IMR-90 (cell line): ENCODE measurements around the gene FIBIN. TPM values are rescaled to one million over a fixed set of nuclear protein-coding genes. Genes with fewer than 3 reads are reported as not detected.

ENCODE experiments used
- ATAC-seq: fragments of 200-7000 bp; cut with Tn5 transposase; 2 replicates; pipeline ENCODE4 v1.9.1; 2020; ENCODE audit warnings: low read depth, mild to moderate bottlenecking, moderate library complexity
- BruUV-seq: library from RNA; stranded (reverse); fragments of 400-500 nt; replicated peaks from 2 replicates; lab custom pipeline; 2021; lab: Mats Ljungman, UMichigan
- CTCF ChIA-PET: fragments of 300-600 bp; formaldehyde crosslinking; extraction: SDS; loops from one replicate; lab custom pipeline; 2021; ENCODE audit warnings: antibody characterized with exemption; lab: Yijun Ruan, JAX
- POLR2A ChIA-PET: fragments of 300-600 bp; sonication (Branson Sonifier 250); formaldehyde crosslinking; loops from one replicate; lab custom pipeline; 2022; ENCODE audit warnings: antibody characterized with exemption; ENCODE audit not compliant: unreplicated experiment; lab: Charles Lee
- DNase-seq: peaks from one replicate; pipeline ENCODE4 v3.0.0; 2013
- H2AFZ ChIP-seq: replicated peaks from 2 replicates; pipeline ENCODE3; 2013; ENCODE audit warnings: low read length, mild to moderate bottlenecking; ENCODE audit not compliant: poor library complexity
- H2AK5ac ChIP-seq: 2 replicates; pipeline ENCODE4 v1.6.1; 2013; ENCODE audit warnings: low read depth, low read length, inconsistent platforms
- H2AK9ac ChIP-seq: replicated peaks from 2 replicates; pipeline ENCODE3; 2013; ENCODE audit warnings: mild to moderate bottlenecking, low read depth, low read length, moderate library complexity; ENCODE audit not compliant: poor library complexity
- H2BK120ac ChIP-seq: 2 replicates; pipeline ENCODE4 v1.6.1; 2013; ENCODE audit warnings: low read depth, low read length, inconsistent platforms
- H2BK15ac ChIP-seq: 3 replicates; pipeline ENCODE4 v1.6.1; 2013; ENCODE audit warnings: low read depth, low read length, inconsistent platforms
- H2BK20ac ChIP-seq: 2 replicates; pipeline ENCODE4 v1.6.1; 2013; ENCODE audit warnings: low read depth, mild to moderate bottlenecking, inconsistent platforms, low read length, moderate library complexity
- H2BK5ac ChIP-seq: 2 replicates; pipeline ENCODE4 v1.6.1; 2013; ENCODE audit warnings: mild to moderate bottlenecking, low read depth, low read length, inconsistent platforms; ENCODE audit not compliant: poor library complexity, severe bottlenecking
- H3K14ac ChIP-seq: replicated peaks from 2 replicates; pipeline ENCODE4 v1.6.1; 2013; ENCODE audit warnings: low read depth, low read length, inconsistent platforms
- H3K18ac ChIP-seq: 2 replicates; pipeline ENCODE4 v1.6.1; 2013; ENCODE audit warnings: low read depth, low read length, control low read depth
- H3K23ac ChIP-seq: 2 replicates; pipeline ENCODE4 v1.6.1; 2013; ENCODE audit warnings: low read depth, low read length, inconsistent platforms
- H3K27ac ChIP-seq: 2 replicates; pipeline ENCODE4 v1.5.1; 2013; ENCODE audit warnings: mild to moderate bottlenecking, control low read depth, low read length; ENCODE audit not compliant: insufficient read depth
- H3K27me3 ChIP-seq: 2 replicates; pipeline ENCODE4 v1.6.1; 2013; ENCODE audit warnings: low read length; ENCODE audit not compliant: control insufficient read depth, insufficient read depth
- H3K36me3 ChIP-seq: 2 replicates; pipeline ENCODE4 v1.6.1; 2013; ENCODE audit warnings: low read length, mixed read lengths; ENCODE audit not compliant: control insufficient read depth, insufficient read depth
- H3K4ac ChIP-seq: 2 replicates; pipeline ENCODE4 v1.6.1; 2013; ENCODE audit warnings: low read depth, low read length, inconsistent platforms
- H3K4me1 ChIP-seq: 2 replicates; pipeline ENCODE4 v1.6.1; 2013; ENCODE audit warnings: low read length, mixed read lengths; ENCODE audit not compliant: control insufficient read depth, insufficient read depth
- H3K4me2 ChIP-seq: 2 replicates; pipeline ENCODE4 v1.6.1; 2013; ENCODE audit warnings: low read depth, mild to moderate bottlenecking, control low read depth, low read length, moderate library complexity
- H3K4me3 ChIP-seq: 2 replicates; pipeline ENCODE4 v1.5.1; 2013; ENCODE audit warnings: low read depth, mild to moderate bottlenecking, control low read depth, low read length, moderate library complexity; ENCODE audit not compliant: insufficient read depth
- H3K56ac ChIP-seq: 2 replicates; pipeline ENCODE4 v1.6.1; 2013; ENCODE audit warnings: low read length, inconsistent platforms; ENCODE audit not compliant: insufficient read depth; ENCODE audit errors: extremely low read depth
- H3K79me1 ChIP-seq, 2 experiments: 2 replicates each; pipeline ENCODE4 v1.6.1; 2013; ENCODE audit warnings: low read length in 2 of 2, inconsistent platforms in 1 of 2, low read depth in 1 of 2
- H3K9ac ChIP-seq: 2 replicates; pipeline ENCODE4 v1.6.1; 2013; ENCODE audit warnings: low read depth, low read length, control low read depth
- H3K9me1 ChIP-seq: 2 replicates; pipeline ENCODE4 v1.6.1; 2013; ENCODE audit warnings: low read length, inconsistent platforms; ENCODE audit not compliant: insufficient read depth
- H3K9me3 ChIP-seq: 2 replicates; pipeline ENCODE4 v1.6.1; 2013; ENCODE audit warnings: low read length; ENCODE audit not compliant: control insufficient read depth, insufficient read depth
- H4K20me1 ChIP-seq: 2 replicates; pipeline ENCODE4 v1.6.1; 2013; ENCODE audit warnings: low read length, inconsistent platforms; ENCODE audit not compliant: insufficient read depth
- H4K5ac ChIP-seq: 2 replicates; pipeline ENCODE4 v1.6.1; 2013; ENCODE audit warnings: mild to moderate bottlenecking, low read depth, low read length, control low read depth
- H4K8ac ChIP-seq, 2 experiments: 2 replicates each; pipeline ENCODE4 v1.6.1; 2013; ENCODE audit warnings: low read depth in 2 of 2, low read length in 2 of 2, control low read depth in 1 of 2, inconsistent platforms in 1 of 2
- H4K91ac ChIP-seq: 2 replicates; pipeline ENCODE4 v1.6.1; 2013; ENCODE audit warnings: low read depth, low read length, inconsistent platforms; ENCODE audit not compliant: insufficient read depth
- CHD1 ChIP-seq: IDR thresholded peaks from 2 replicates; pipeline ENCODE4 v1.6.1; 2012; ENCODE audit warnings: low read depth, low read length, improper control_type of control experiment
- FOS ChIP-seq: fragments of 150-350 bp; IDR thresholded peaks from 2 replicates; pipeline ENCODE4 v1.6.1; 2016; ENCODE audit warnings: low read depth, low read length
- MAFK ChIP-seq: IDR thresholded peaks from 2 replicates; pipeline ENCODE4 v1.6.1; 2012; ENCODE audit warnings: low read depth, low read length, improper control_type of control experiment
- MAZ ChIP-seq: IDR thresholded peaks from 2 replicates; pipeline ENCODE4 v1.6.1; 2012; ENCODE audit warnings: low read depth, mild to moderate bottlenecking, low read length, improper control_type of control experiment, moderate library complexity, borderline replicate concordance
- MXI1 ChIP-seq: IDR thresholded peaks from 2 replicates; pipeline ENCODE4 v1.6.1; 2012; ENCODE audit warnings: low read depth, mild to moderate bottlenecking, low read length, moderate library complexity, borderline replicate concordance
- NFE2L2 ChIP-seq: fragments of 150-350 bp; IDR thresholded peaks from 2 replicates; pipeline ENCODE4 v1.6.1; 2016; ENCODE audit warnings: low read depth, mild to moderate bottlenecking, low read length
- RAD21 ChIP-seq: IDR thresholded peaks from 2 replicates; pipeline ENCODE4 v1.6.1; 2012; ENCODE audit warnings: low read length, improper control_type of control experiment
- RFX5 ChIP-seq: IDR thresholded peaks from 2 replicates; pipeline ENCODE4 v1.8.0; 2012; ENCODE audit warnings: low read depth, mild to moderate bottlenecking, low read length, moderate library complexity
- SMC3 ChIP-seq: fragments of 150-350 bp; IDR thresholded peaks from 2 replicates; pipeline ENCODE4 v1.6.1; 2016; ENCODE audit warnings: low read depth, mild to moderate bottlenecking, antibody characterized with exemption, low read length, moderate library complexity
- WGBS, 2 experiments: methylation state at CpG; one replicate each; pipeline versions ENCODE4 v1.1.5 to v1.1.7; 2013; ENCODE audit warnings: missing lambda C conversion rate in 2 of 2; ENCODE audit not compliant: insufficient read length in 1 of 2; ENCODE audit errors: extremely low coverage in 2 of 2; 5-methylcytosine and 5-hydroxymethylcytosine counted together
- dilution Hi-C: fragments of 300-500 bp; cut with HindIII; formaldehyde crosslinking; loops from one replicate; pipeline ENCODE4 v1.14.3; 2018; ENCODE audit warnings: low sequenced_read_pairs; ENCODE audit not compliant: unreplicated experiment
- in situ Hi-C: fragments of 300-500 bp; cut with MboI; formaldehyde crosslinking; loops from 3 replicates; pipeline ENCODE4 v1.14.3; 2019; ENCODE audit warnings: low sequenced_read_pairs, inconsistent platforms, mixed read lengths
- intact Hi-C: fragments of 100-400 bp; cut with micrococcal nuclease; formaldehyde crosslinking; loops from 2 replicates; pipeline ENCODE4 v1.10.0; 2022
- polyA plus RNA-seq, 3 experiments: library from polyadenylated mRNA; depleted of rRNA; stranded (reverse); fragments of >200 nt; gene quantifications; 2 replicates each; pipeline ENCODE4 v1.2.3, GENCODE V29; 2012; ENCODE audit warnings: low replicate concordance in 1 of 3
- total RNA-seq: library from RNA; depleted of rRNA; stranded (reverse); fragments of >200 nt; gene quantifications from 2 replicates; pipeline ENCODE4 v1.2.3, GENCODE V29; 2012
- TF ChIP-seq, protein P1 (sequence below): conservative IDR thresholded peaks from 2 replicates; pipeline ENCODE4 v1.5.1; 2012; ENCODE audit warnings: mild to moderate bottlenecking, low read depth, low read length, improper control_type of control experiment
- TF ChIP-seq, protein P2 (sequence below): fragments of 150-350 bp; IDR thresholded peaks from 2 replicates; pipeline ENCODE4 v1.6.1; 2017; ENCODE audit warnings: mild to moderate bottlenecking, antibody characterized with exemption, low read length, low read depth

Gene FIBIN
- total and polyA plus RNA-seq, 2 of the 4 experiments (the other 2 are of a cell fraction) = 5.7 to 6.1 TPM

DNA sequence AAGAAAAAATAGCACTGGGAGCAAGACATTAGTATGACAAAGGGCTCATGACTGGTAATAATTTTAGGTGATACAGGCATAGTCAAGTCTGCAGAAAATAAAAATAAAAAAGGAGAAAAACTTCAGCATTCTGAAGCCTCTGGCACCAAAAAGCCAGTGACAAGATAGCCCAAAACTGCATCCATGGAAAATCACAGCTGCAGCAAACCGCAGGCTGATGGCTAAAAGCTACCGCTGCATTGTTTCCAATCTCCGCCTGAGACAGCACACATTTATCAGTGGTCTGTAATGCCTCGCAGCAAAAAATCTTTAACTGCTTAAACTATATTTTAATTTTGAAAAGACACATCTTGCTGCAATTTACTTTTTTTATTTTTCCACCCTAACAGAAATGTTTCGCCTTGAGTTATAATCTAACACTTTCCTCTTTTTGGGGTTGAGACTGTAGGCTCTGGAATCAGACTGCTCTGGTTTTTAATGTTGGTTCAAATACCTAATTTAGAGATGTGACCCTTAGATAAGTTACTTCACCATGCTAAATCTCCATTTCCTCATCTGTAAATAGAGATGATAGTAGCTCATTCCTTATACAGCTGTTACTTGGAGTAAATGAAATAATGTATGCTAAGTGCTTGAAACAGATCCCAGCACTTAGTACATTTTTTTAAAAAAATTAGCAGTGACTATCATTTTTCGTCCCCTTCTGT lies 42.0 kb upstream of the FIBIN start:
- Histone ChIP-seq H4K8ac (no peak overlapping the region), H4K5ac (peak overlapping the region; percentile 69; the same call in 1 of the 2 replicates), H3K14ac (no peak overlapping the region), H4K91ac (no peak overlapping the region), H3K4me3 (no peak overlapping the region), H3K27me3 (no peaks in the 10 kb centered on the region), H2BK120ac (peak overlapping the region; percentile 63), H4K20me1 (no peaks in the 10 kb centered on the region), H3K9me1 (peaks cover 4% of the 10 kb centered on the region), H2BK15ac (no peak overlapping the region; the same call in 2 of the 3 replicates), H3K9me3 (no peaks in the 10 kb centered on the region), H3K4me2 (no peak overlapping the region), H3K18ac (peak overlapping the region; percentile 38; the same call in 1 of the 2 replicates), H3K36me3 (no peaks in the 10 kb centered on the region), H3K79me1 (no peaks in the 10 kb centered on the region), H2BK5ac (no peak overlapping the region), H3K56ac (no peak overlapping the region), H3K9ac (no peak overlapping the region), H2AK5ac (peak overlapping the region; percentile 66), H2AK9ac (no peak overlapping the region), H3K4ac (0 out of 2 replicates have a peak overlapping the region, but pooled peaks have one; percentile 32), H2AFZ (no peak overlapping the region), H2BK20ac (peak overlapping the region; percentile 41), H3K23ac (no peak overlapping the region), H3K27ac (no peak overlapping the region), H3K4me1 (peaks cover 15% of the 10 kb centered on the region)
- no TSS peak for BruUV-seq
- intact Hi-C loops = no loop called here
- ChIA-PET POLR2A (no interaction called here), CTCF (interaction anchor here (0.6 to 1.5 kb wide), 5 partner anchors 36 to 929 kb away, joined by 3 to 5 read pairs (median 3); no protein-coding TSS in a partner anchor)
- DNase-seq (no peak), ATAC-seq (no peak)
- no CpG with 5 or more reads among the region's 6 CpGs for WGBS, 2 experiments
- in situ Hi-C loops = no loop called here
- TF ChIP-seq NFE2L2 (no peak), CHD1 (no peak), RAD21 (no peak), FOS (no peak), RFX5 (no peak), MAZ (no peak), MAFK (no peak), SMC3 (no peak), MXI1 (no peak)
- TF ChIP-seq, protein P1, sequence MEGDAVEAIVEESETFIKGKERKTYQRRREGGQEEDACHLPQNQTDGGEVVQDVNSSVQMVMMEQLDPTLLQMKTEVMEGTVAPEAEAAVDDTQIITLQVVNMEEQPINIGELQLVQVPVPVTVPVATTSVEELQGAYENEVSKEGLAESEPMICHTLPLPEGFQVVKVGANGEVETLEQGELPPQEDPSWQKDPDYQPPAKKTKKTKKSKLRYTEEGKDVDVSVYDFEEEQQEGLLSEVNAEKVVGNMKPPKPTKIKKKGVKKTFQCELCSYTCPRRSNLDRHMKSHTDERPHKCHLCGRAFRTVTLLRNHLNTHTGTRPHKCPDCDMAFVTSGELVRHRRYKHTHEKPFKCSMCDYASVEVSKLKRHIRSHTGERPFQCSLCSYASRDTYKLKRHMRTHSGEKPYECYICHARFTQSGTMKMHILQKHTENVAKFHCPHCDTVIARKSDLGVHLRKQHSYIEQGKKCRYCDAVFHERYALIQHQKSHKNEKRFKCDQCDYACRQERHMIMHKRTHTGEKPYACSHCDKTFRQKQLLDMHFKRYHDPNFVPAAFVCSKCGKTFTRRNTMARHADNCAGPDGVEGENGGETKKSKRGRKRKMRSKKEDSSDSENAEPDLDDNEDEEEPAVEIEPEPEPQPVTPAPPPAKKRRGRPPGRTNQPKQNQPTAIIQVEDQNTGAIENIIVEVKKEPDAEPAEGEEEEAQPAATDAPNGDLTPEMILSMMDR = no peak
- TF ChIP-seq, protein P2, sequence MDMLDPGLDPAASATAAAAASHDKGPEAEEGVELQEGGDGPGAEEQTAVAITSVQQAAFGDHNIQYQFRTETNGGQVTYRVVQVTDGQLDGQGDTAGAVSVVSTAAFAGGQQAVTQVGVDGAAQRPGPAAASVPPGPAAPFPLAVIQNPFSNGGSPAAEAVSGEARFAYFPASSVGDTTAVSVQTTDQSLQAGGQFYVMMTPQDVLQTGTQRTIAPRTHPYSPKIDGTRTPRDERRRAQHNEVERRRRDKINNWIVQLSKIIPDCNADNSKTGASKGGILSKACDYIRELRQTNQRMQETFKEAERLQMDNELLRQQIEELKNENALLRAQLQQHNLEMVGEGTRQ = no peak
- dilution Hi-C loops = no loop called here
